Measurements from ENCODE around the gene LEMD1.

- TF ChIP-seq EZH2phosphoT487 (IDR thresholded peaks at IDR 0.05; ENCODE audit: insufficient read depth, low read depth) (no peak), EZH2 (IDR thresholded peaks at IDR 0.05; ENCODE audit: insufficient read depth, poor library complexity, severe bottlenecking) (no peak)
These were observed 16.6 kb upstream of the LEMD1 start for GRCh38 chr1:205438213-205439158.
